Colon (tissue), 2 donors: ENCODE results near the gene ZNF133.

ENCODE experiments used
- FAIRE-seq: peaks from 2 replicates; lab custom pipeline; 2012; peaks lifted over from hg19 to GRCh38; lab: Jason Lieb, UNC
- donor health status: control.
- donor health status: control.

ZNF133 gene

GRCh38 chr20:18361678-18362077 lies 73.4 kb downstream of the ZNF133 start:
- no peak for FAIRE-seq

GRCh38 chr20:18362916-18363315 lies 74.6 kb downstream of the ZNF133 start:
- FAIRE-seq, result no peak

- FAIRE-seq, result no peak
Observed at GRCh38 chr20:18363708-18364107, 75.4 kb downstream of the ZNF133 start.

- no peak for FAIRE-seq
Observed at GRCh38 chr20:18364768-18365167, 76.4 kb downstream of the ZNF133 start.
